CD14-positive monocyte (primary cell): ENCODE results near the gene GTF2H2. TPM values are rescaled to one million over a fixed set of nuclear protein-coding genes. Genes with fewer than 3 reads are reported as not detected.
A peak's percentile ranks its signal among the peaks of the same experiment; 100 is the strongest.
"Not testable (repeated sequence)": the region's sequence is repeated elsewhere in the genome, so short reads cannot be mapped to it uniquely, and the experiment has no call there.

Experiments used
- DNase-seq, 3 donors: peaks; one replicate each; pipeline ENCODE4 v3.0.0-alpha.2; 2011 to 2022
- H2AFZ ChIP-seq: 2 replicates; pipeline ENCODE4 v1.6.0; 2012; ENCODE audit warnings: mild to moderate bottlenecking, low read depth, low read length, inconsistent platforms; ENCODE audit not compliant: insufficient read depth, poor library complexity, severe bottlenecking
- H3K27ac ChIP-seq, 2 donors: 1 replicate in 1 of 2; 2 replicates in 1 of 2; pipeline ENCODE4 v1.5.1; 2012 to 2013; ENCODE audit warnings: low read length in 2 of 2, control low read depth in 1 of 2, inconsistent platforms in 1 of 2, low read depth in 1 of 2, mild to moderate bottlenecking in 1 of 2
- H3K27me3 ChIP-seq, 2 donors: one replicate each; pipeline versions ENCODE4 v1.6.0 to v1.6.1; 2011 to 2013; ENCODE audit warnings: low read length in 2 of 2; ENCODE audit not compliant: control insufficient read depth in 2 of 2, insufficient read depth in 2 of 2
- H3K36me3 ChIP-seq, 2 donors: replicated peaks in 1 of 2; 1 replicate in 1 of 2; 2 replicates in 1 of 2; pipeline versions ENCODE4 v1.5.1 to v1.6.1; 2012 to 2013; ENCODE audit warnings: low read length in 2 of 2, control low read depth in 1 of 2, inconsistent platforms in 1 of 2, mild to moderate bottlenecking in 1 of 2; ENCODE audit not compliant: insufficient read depth in 2 of 2, control insufficient read depth in 1 of 2
- H3K4me1 ChIP-seq, 2 donors: 1 replicate in 1 of 2; 2 replicates in 1 of 2; pipeline versions ENCODE4 v1.5.1 to v1.6.1; 2012 to 2013; ENCODE audit warnings: low read length in 2 of 2, control low read depth in 1 of 2, inconsistent platforms in 1 of 2, mild to moderate bottlenecking in 1 of 2, moderate library complexity in 1 of 2; ENCODE audit not compliant: insufficient read depth in 2 of 2, control insufficient read depth in 1 of 2
- H3K4me2 ChIP-seq: replicated peaks from 2 replicates; pipeline ENCODE3; 2012; ENCODE audit warnings: low read length, moderate library complexity, mild to moderate bottlenecking; ENCODE audit not compliant: poor library complexity, severe bottlenecking; ENCODE audit errors: extremely low read depth
- H3K4me3 ChIP-seq, 3 experiments: fragments of 200-600 bp in 1 of 3; sonication (generic) in 1 of 3; replicated peaks in 1 of 3; 1 replicate in 2 of 3; 2 replicates in 1 of 3; pipeline ENCODE4 v1.5.1; 2011 to 2013; ENCODE audit warnings: low read length in 3 of 3, mild to moderate bottlenecking in 3 of 3, control low read depth in 2 of 3, low read depth in 2 of 3, inconsistent platforms in 1 of 3, moderate library complexity in 1 of 3
- H3K79me2 ChIP-seq: 2 replicates; pipeline ENCODE4 v1.6.0; 2012; ENCODE audit warnings: mild to moderate bottlenecking, control low read depth, inconsistent platforms, low read length, moderate library complexity; ENCODE audit not compliant: insufficient read depth
- H3K9ac ChIP-seq: 2 replicates; pipeline ENCODE4 v1.6.0; 2017; ENCODE audit warnings: low read length, mild to moderate bottlenecking; ENCODE audit not compliant: insufficient read depth, poor library complexity, severe bottlenecking
- H3K9me3 ChIP-seq, 2 donors: replicated peaks in 1 of 2; 1 replicate in 1 of 2; 2 replicates in 1 of 2; pipeline versions ENCODE4 v1.5.1 to v1.6.1; 2012 to 2013; ENCODE audit warnings: low read length in 2 of 2, control low read depth in 1 of 2; ENCODE audit not compliant: control insufficient read depth in 1 of 2, insufficient read depth in 1 of 2
- H4K20me1 ChIP-seq: 2 replicates; pipeline ENCODE4 v1.6.0; 2012; ENCODE audit warnings: mild to moderate bottlenecking, low read length, control low read depth, moderate library complexity; ENCODE audit not compliant: insufficient read depth
- H3K27ac Mint-ChIP-seq, 7 donors: one replicate each; pipeline ENCODE4 v1.8.0; 2020; ENCODE audit warnings: mild to moderate bottlenecking in 7 of 7, mixed read lengths in 7 of 7, moderate library complexity in 6 of 7, inconsistent platforms in 2 of 7
- H3K27me3 Mint-ChIP-seq, 3 donors: one replicate each; pipeline ENCODE4 v1.8.0; 2021 to 2022; ENCODE audit warnings: low read depth in 3 of 3, mild to moderate bottlenecking in 3 of 3, mixed read lengths in 3 of 3, moderate library complexity in 3 of 3, inconsistent platforms in 1 of 3
- H3K36me3 Mint-ChIP-seq, 2 donors: one replicate each; pipeline ENCODE4 v1.8.0; 2020; ENCODE audit warnings: mixed read lengths in 2 of 2, inconsistent platforms in 1 of 2, mild to moderate bottlenecking in 1 of 2
- H3K4me1 Mint-ChIP-seq: one replicate; pipeline ENCODE4 v1.8.0; 2020; ENCODE audit warnings: mild to moderate bottlenecking, mixed read lengths
- H3K4me3 Mint-ChIP-seq, 2 donors: one replicate each; pipeline ENCODE4 v1.8.0; 2020; ENCODE audit warnings: mild to moderate bottlenecking in 2 of 2, mixed read lengths in 2 of 2, moderate library complexity in 1 of 2
- H3K9me3 Mint-ChIP-seq, 7 donors: one replicate each; pipeline ENCODE4 v1.8.0; 2020 to 2022; ENCODE audit warnings: mixed read lengths in 7 of 7, mild to moderate bottlenecking in 6 of 7, moderate library complexity in 6 of 7, inconsistent platforms in 2 of 7
- WGBS: methylation state at CpG from one replicate; pipeline ENCODE4 v1.1.5; 2013; ENCODE audit warnings: missing lambda C conversion rate; ENCODE audit not compliant: insufficient coverage; 5-methylcytosine and 5-hydroxymethylcytosine counted together
- intact Hi-C, 2 donors: fragments of 100-400 bp; cut with micrococcal nuclease; formaldehyde crosslinking; loops; one replicate each; pipeline versions ENCODE4 v1.15.0 to v1.15.1; 2023
- polyA plus RNA-seq, 3 donors: library from polyadenylated mRNA; depleted of rRNA in 1 of 3; unstranded in 2 of 3; stranded (reverse) in 1 of 3; fragments of 300-500 nt in 2 of 3; fragments of >200 nt in 1 of 3; fragmentation: Illumina TruSeq in 2 of 3; gene quantifications; 1 replicate in 2 of 3; 2 replicates in 1 of 3; pipeline ENCODE4 v1.2.3, GENCODE V29; 2012 to 2021

GTF2H2 gene
- polyA plus RNA-seq, 3 donors: 3.7 to 9.7 (median 5.9) TPM

GRCh38 chr5:71059426-71059825 is 8.1 kb downstream of the GTF2H2 start:
- DNase-seq, H3K36me3 ChIP-seq, H3K4me3 Mint-ChIP-seq, H3K9me3 Mint-ChIP-seq, H3K4me1 Mint-ChIP-seq, intact Hi-C loops, H3K36me3 Mint-ChIP-seq, H3K4me1 ChIP-seq, H3K27ac ChIP-seq, H3K9ac ChIP-seq, H3K79me2 ChIP-seq, H3K4me3 ChIP-seq, H3K9me3 ChIP-seq, H4K20me1 ChIP-seq, H2AFZ ChIP-seq, H3K27ac Mint-ChIP-seq, H3K4me2 ChIP-seq, H3K27me3 ChIP-seq, H3K27me3 Mint-ChIP-seq: not testable (repeated sequence)
- WGBS: no CpG with 5 or more reads among the region's 3 CpGs

- H3K4me1 ChIP-seq, H3K36me3 Mint-ChIP-seq, H3K27ac Mint-ChIP-seq, H3K4me2 ChIP-seq, H3K27me3 ChIP-seq, H2AFZ ChIP-seq, H3K9ac ChIP-seq, intact Hi-C loops, H3K9me3 Mint-ChIP-seq, H3K79me2 ChIP-seq, H4K20me1 ChIP-seq, H3K4me3 Mint-ChIP-seq, H3K4me1 Mint-ChIP-seq, H3K27me3 Mint-ChIP-seq, DNase-seq, H3K9me3 ChIP-seq, H3K27ac ChIP-seq, H3K36me3 ChIP-seq, H3K4me3 ChIP-seq: not testable (repeated sequence)
- no CpG with 5 or more reads among the region's 2 CpGs for WGBS
Observed at GRCh38 chr5:71044808-71045207, 22.7 kb downstream of the GTF2H2 start.

DNA sequence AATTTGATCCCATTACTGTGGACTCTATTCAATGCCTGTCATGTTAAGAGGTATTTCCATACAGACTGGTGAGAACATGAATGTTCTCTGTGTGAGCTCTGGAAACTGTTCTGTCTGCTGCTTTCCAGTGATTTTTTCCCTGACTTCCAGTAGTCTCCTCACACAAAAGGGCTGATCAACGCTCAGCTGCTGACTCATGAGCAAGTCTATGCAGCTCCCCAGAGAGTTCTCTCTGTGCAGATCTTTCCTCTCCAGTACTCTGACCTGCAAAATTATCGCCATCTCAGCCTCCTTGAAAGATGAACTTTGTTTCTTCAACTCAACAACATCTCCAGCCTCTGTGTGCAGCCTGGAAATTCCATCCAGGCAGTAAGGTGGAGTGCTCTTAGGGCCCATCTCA is 23.3 kb downstream of the GTF2H2 start:
- intact Hi-C loops: not testable (repeated sequence)

GRCh38 chr5:71031046-71031776 is 36.3 kb downstream of the GTF2H2 start:
- H3K4me1 ChIP-seq, H3K4me3 ChIP-seq, H3K27me3 ChIP-seq, H3K9me3 Mint-ChIP-seq, H4K20me1 ChIP-seq, H3K79me2 ChIP-seq, H2AFZ ChIP-seq, H3K27ac ChIP-seq, H3K9ac ChIP-seq, H3K4me2 ChIP-seq, H3K9me3 ChIP-seq, DNase-seq, H3K4me1 Mint-ChIP-seq, intact Hi-C loops, H3K36me3 Mint-ChIP-seq, H3K27me3 Mint-ChIP-seq, H3K4me3 Mint-ChIP-seq, H3K36me3 ChIP-seq: not testable (repeated sequence)
- H3K27ac Mint-ChIP-seq: peak overlapping the region in 1 of 7 donors; percentile 93
- no CpG with 5 or more reads among the region's 7 CpGs for WGBS

More for the DNA sequence above, 23.3 kb downstream of the GTF2H2 start:
- not testable (repeated sequence) for H3K36me3 ChIP-seq, H3K27ac ChIP-seq, H3K36me3 Mint-ChIP-seq, H3K9me3 Mint-ChIP-seq, H3K27me3 ChIP-seq, H3K4me1 Mint-ChIP-seq, DNase-seq, H3K9me3 ChIP-seq, H3K4me3 ChIP-seq, H3K79me2 ChIP-seq, H3K9ac ChIP-seq, H2AFZ ChIP-seq, H3K27ac Mint-ChIP-seq, H3K4me2 ChIP-seq, H3K4me3 Mint-ChIP-seq, H4K20me1 ChIP-seq, H3K4me1 ChIP-seq, H3K27me3 Mint-ChIP-seq
- WGBS: no CpG with 5 or more reads among the region's 2 CpGs
